Thoracic aorta (tissue), 2 donors: Measurements from ENCODE around the gene PIGT. TPM values are rescaled to one million over a fixed set of nuclear protein-coding genes. Genes with fewer than 3 reads are reported as not detected.

Experiments
- ATAC-seq: fragments of 150-250 bp; one replicate; pipeline ENCODE4 v1.8.0; 2017; ENCODE audit warnings: low read depth; ENCODE audit not compliant: insufficient number of reproducible peaks, low FRiP score
- DNase-seq: peaks from one replicate; pipeline ENCODE4 v3.0.0-alpha.2; 2020; ENCODE audit warnings: low spot score
- H3K27ac ChIP-seq, 2 donors: fragments of 200-600 bp; sonication (generic); 1 replicate in 1 of 2; 2 replicates in 1 of 2; pipeline ENCODE4 v1.5.1; 2016; ENCODE audit warnings: mild to moderate bottlenecking in 2 of 2, moderate library complexity in 2 of 2
- H3K27me3 ChIP-seq: fragments of 200-600 bp; sonication (generic); replicated peaks from 2 replicates; pipeline ENCODE4 v1.6.0; 2016; ENCODE audit warnings: mild to moderate bottlenecking; ENCODE audit not compliant: insufficient read depth
- H3K36me3 ChIP-seq: fragments of 200-600 bp; sonication (generic); one replicate; pipeline ENCODE4 v1.5.1; 2016
- H3K4me1 ChIP-seq, 2 donors: fragments of 200-600 bp; sonication (generic); 1 replicate in 1 of 2; 2 replicates in 1 of 2; pipeline versions ENCODE4 v1.5.1 to v1.6.0; 2016; ENCODE audit warnings: low read depth in 2 of 2, mild to moderate bottlenecking in 1 of 2; ENCODE audit not compliant: control insufficient read depth in 1 of 2
- H3K4me3 ChIP-seq: fragments of 200-600 bp; sonication (generic); 2 replicates; pipeline ENCODE4 v1.5.1; 2016; ENCODE audit warnings: mild to moderate bottlenecking
- H3K9me3 ChIP-seq: fragments of 200-600 bp; sonication (generic); 2 replicates; pipeline ENCODE4 v1.5.1; 2016
- total RNA-seq, 2 donors: library from RNA; depleted of rRNA; stranded (reverse); fragments of >200 nt; gene quantifications; one replicate each; pipeline versions ENCODE4 v1.1.0 to v1.2.3, GENCODE V29; 2016
- TF ChIP-seq, protein P1 (sequence below): fragments of 200-600 bp; sonication (generic); IDR thresholded peaks from one replicate; pipeline ENCODE4 v1.5.1; 2019; ENCODE audit warnings: antibody characterized with exemption

Gene PIGT
- total RNA-seq, 2 donors from 2014 or later = 117 to 169 TPM

DNA sequence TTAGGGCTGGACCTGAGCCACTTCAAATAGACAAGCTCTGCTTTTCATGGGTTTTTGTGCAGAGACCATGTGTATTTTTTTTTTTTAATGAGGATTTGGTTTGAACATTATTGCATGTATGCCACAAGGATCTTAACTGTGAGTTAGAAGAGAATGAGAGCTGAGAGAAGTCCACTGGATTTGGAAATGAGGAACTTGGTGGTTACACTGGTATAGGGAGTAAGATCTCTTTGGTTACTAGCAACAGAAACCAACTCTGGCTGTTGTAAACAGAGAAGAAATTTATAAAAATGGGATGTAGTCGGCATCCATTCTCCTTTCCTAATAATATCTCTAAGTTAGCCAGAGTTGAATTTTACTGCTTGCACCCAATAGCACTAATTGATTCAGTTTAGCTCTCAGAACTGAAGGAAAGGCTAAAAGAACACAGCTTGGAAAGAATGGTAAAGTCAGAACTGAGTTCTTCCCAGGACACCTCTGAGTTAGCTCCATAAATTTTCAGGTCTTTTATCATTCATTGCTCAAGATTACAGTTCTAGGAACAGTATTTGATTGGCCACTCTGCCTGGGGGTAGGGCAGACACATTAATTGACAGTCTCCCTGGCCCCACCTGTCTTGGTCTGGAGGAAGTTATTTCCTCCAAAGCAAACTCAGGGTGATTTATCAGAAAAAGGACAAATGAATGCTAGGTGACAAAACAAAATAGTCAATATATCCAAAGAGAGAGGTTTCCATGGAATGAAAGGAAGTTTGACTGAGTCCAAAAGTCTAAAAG is 49.7 kb downstream of the PIGT start:
- Histone ChIP-seq H3K4me1 (peaks cover 8 to 12% of the 10 kb centered on the region in 2 donors), H3K36me3 (no peaks in the 10 kb centered on the region)
- TF ChIP-seq, protein P1, sequence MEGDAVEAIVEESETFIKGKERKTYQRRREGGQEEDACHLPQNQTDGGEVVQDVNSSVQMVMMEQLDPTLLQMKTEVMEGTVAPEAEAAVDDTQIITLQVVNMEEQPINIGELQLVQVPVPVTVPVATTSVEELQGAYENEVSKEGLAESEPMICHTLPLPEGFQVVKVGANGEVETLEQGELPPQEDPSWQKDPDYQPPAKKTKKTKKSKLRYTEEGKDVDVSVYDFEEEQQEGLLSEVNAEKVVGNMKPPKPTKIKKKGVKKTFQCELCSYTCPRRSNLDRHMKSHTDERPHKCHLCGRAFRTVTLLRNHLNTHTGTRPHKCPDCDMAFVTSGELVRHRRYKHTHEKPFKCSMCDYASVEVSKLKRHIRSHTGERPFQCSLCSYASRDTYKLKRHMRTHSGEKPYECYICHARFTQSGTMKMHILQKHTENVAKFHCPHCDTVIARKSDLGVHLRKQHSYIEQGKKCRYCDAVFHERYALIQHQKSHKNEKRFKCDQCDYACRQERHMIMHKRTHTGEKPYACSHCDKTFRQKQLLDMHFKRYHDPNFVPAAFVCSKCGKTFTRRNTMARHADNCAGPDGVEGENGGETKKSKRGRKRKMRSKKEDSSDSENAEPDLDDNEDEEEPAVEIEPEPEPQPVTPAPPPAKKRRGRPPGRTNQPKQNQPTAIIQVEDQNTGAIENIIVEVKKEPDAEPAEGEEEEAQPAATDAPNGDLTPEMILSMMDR = no peak

DNA sequence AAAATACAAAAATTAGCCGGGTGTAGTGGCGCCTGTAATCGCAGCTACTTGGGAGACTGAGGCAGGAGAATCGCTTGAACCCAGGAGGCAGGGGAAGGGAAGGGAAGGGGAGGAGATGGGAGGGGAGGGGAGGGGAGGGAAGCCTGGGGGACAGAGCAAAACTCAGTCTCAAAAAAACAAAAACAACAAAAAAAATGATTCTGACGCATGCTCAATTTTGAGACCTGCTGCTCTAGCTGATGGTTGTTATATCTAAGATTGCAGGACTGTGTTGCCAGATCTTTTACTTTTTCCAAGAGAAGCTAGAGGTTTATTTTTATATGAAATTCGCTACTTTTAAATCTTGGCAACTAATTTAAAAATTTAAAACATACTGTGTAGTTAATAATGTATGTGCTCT is 51.2 kb downstream of the PIGT start:
- DNase-seq (no peak), ATAC-seq (no peak)
- no peaks in the 10 kb centered on the region for H3K9me3 ChIP-seq
- no peak overlapping the region for H3K4me3 ChIP-seq
- peaks cover 7% of the 10 kb centered on the region for H3K27me3 ChIP-seq
- H3K4me1 ChIP-seq = peaks cover 10 to 15% of the 10 kb centered on the region in 2 donors
- no peaks in the 10 kb centered on the region for H3K36me3 ChIP-seq
- TF ChIP-seq, protein P1 = no peak
- no peak overlapping the region for H3K27ac ChIP-seq

More for the DNA sequence above, 49.7 kb downstream of the PIGT start:
- no peak overlapping the region for H3K27ac ChIP-seq
- peaks cover 7% of the 10 kb centered on the region for H3K27me3 ChIP-seq
- H3K9me3 ChIP-seq = no peaks in the 10 kb centered on the region
- DNase-seq (no peak), ATAC-seq (no peak)
- no peak overlapping the region for H3K4me3 ChIP-seq

DNA sequence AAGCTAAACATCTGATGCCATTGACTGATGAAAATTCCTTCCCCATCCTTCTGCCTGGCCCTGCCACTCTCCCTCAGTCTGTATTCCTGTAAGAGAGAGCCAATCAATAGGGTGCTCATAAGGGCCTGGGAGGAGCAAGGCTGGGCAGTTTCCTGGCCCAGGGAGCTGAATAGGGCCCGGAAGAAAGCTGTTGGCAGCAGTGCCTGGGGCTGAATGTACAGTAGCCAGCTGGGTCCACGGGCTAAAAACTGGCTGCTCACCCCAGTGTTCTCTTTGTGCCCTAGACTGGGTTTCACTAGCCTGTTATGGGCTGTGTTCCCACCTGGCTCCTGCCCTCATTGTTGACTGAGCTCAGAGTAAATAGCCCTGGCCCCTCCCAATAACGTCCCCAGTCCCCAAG is 51.9 kb downstream of the PIGT start:
- Histone ChIP-seq H3K36me3 (no peaks in the 10 kb centered on the region), H3K4me1 (peaks cover 10 to 15% of the 10 kb centered on the region in 2 donors), H3K9me3 (no peaks in the 10 kb centered on the region), H3K4me3 (no peak overlapping the region), H3K27me3 (peaks cover 7% of the 10 kb centered on the region), H3K27ac (no peak overlapping the region)
- ATAC-seq (no peak), DNase-seq (no peak)
- TF ChIP-seq, protein P1 = no peak

DNA sequence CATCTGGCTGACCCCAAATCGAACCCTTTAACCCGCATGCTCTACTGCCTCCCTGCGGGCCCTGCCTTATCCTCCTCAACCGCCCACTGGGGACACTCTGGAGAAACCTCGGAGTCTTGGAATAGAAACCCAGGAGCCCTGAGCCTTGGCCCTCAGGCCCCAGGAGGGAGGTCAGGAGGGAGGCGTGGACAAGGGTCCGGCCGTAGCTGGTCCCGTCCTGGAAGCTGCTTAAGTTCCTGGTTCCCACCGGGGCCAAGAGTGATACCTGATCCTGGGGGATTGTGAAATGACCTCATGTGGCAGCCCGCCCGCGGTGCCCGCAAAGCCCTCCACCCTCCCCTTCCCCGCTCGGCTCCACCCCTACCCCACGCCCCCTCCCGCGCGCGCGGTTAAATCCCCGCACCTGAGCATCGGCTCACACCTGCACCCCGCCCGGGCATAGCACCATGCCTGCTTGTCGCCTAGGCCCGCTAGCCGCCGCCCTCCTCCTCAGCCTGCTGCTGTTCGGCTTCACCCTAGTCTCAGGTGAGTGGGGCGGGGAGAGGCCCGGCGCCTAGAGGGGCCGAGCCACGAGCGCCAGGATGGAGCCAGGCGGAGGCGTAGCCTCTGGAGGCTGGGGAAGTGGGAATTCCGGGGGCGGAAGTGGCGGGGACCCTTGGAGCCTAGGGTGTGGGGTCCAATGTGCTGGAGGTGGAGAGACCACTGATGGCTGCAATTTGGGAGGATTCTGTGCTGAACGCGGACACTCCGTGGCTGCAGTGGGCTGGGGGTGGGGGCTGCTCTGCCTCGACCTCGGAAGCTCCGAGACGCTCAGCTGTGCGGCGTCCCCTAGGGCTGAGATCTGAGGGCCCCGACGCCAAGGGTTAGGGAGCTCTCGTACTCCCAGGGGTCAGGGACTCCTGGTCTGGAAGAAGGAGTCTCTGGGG is 53.7 kb downstream of the PIGT start, which contains the start of gene WFDC2:
Gene WFDC2 (plus strand): TSS at position 418 of the 926 bp plus-strand sequence. CDS start 29 bp downstream, at position 447.
- no peak within 1 kb of the TSS for H3K27ac ChIP-seq
- TF ChIP-seq, protein P1 = no peak
- peaks cover 7% of the 10 kb centered on the region for H3K27me3 ChIP-seq
- peaks cover 10 to 15% of the 10 kb centered on the region in 2 donors for H3K4me1 ChIP-seq
- ATAC-seq = no peak
- no peaks in the 10 kb centered on the region for H3K9me3 ChIP-seq
- no peaks in the 10 kb centered on the region for H3K36me3 ChIP-seq
- peak within 1 kb of the TSS; percentile 70 for H3K4me3 ChIP-seq
- DNase-seq = no peak
